Neuronal stem cell (in vitro differentiated cells): ENCODE data around the gene MTF1.

Experiments
- DNase-seq: peaks from one replicate; pipeline ENCODE4 v3.0.0-alpha.2; 2013; ENCODE audit warnings: low spot score
- H2AFZ ChIP-seq: one replicate; pipeline ENCODE4 v1.6.1; 2013; ENCODE audit warnings: mild to moderate bottlenecking, low read length, inconsistent platforms
- H2AK5ac ChIP-seq: 2 replicates; pipeline ENCODE4 v1.6.1; 2013; ENCODE audit warnings: low read depth, mild to moderate bottlenecking, inconsistent platforms, low read length, moderate library complexity, mixed read lengths
- H2BK120ac ChIP-seq: 2 replicates; pipeline ENCODE4 v1.6.1; 2013; ENCODE audit warnings: low read depth, mild to moderate bottlenecking, inconsistent platforms, low read length, moderate library complexity, mixed read lengths
- H2BK12ac ChIP-seq: one replicate; pipeline ENCODE4 v1.6.1; 2013; ENCODE audit warnings: low read length, inconsistent platforms
- H2BK15ac ChIP-seq: 2 replicates; pipeline ENCODE4 v1.6.1; 2013; ENCODE audit warnings: mild to moderate bottlenecking, low read length, inconsistent platforms, mixed read lengths
- H2BK5ac ChIP-seq: one replicate; pipeline ENCODE4 v1.6.1; 2013; ENCODE audit warnings: inconsistent platforms, mild to moderate bottlenecking, low read length, moderate library complexity
- H3K14ac ChIP-seq: one replicate; pipeline ENCODE4 v1.6.1; 2013; ENCODE audit warnings: low read length, inconsistent platforms
- H3K18ac ChIP-seq: 2 replicates; pipeline ENCODE4 v1.6.1; 2013; ENCODE audit warnings: low read length, inconsistent platforms
- H3K23ac ChIP-seq: 2 replicates; pipeline ENCODE4 v1.6.1; 2013; ENCODE audit warnings: low read depth, mild to moderate bottlenecking, mixed read lengths, low read length, inconsistent platforms; ENCODE audit not compliant: poor library complexity
- H3K27ac ChIP-seq: replicated peaks from 3 replicates; pipeline ENCODE4 v1.5.1; 2013; ENCODE audit warnings: low read length, inconsistent platforms
- H3K27me3 ChIP-seq, 3 experiments: 2 replicates each; pipeline ENCODE4 v1.6.1; 2013; ENCODE audit warnings: low read length in 3 of 3, mild to moderate bottlenecking in 2 of 3, inconsistent platforms in 1 of 3, low read depth in 1 of 3, mixed read lengths in 1 of 3, moderate library complexity in 1 of 3; ENCODE audit not compliant: control insufficient read depth in 3 of 3, insufficient read depth in 3 of 3
- H3K36me3 ChIP-seq, 2 donors: replicated peaks in 1 of 2; 2 replicates each; pipeline ENCODE4 v1.6.1; 2013; ENCODE audit warnings: low read length in 2 of 2; ENCODE audit not compliant: control insufficient read depth in 2 of 2, insufficient read depth in 2 of 2
- H3K4ac ChIP-seq: 2 replicates; pipeline ENCODE4 v1.6.1; 2013; ENCODE audit warnings: inconsistent platforms, mild to moderate bottlenecking, low read length, moderate library complexity
- H3K4me1 ChIP-seq, 2 donors: 1 replicate in 1 of 2; 2 replicates in 1 of 2; pipeline ENCODE4 v1.6.1; 2013; ENCODE audit warnings: low read length in 2 of 2, low read depth in 1 of 2; ENCODE audit not compliant: control insufficient read depth in 2 of 2, insufficient read depth in 1 of 2
- H3K4me2 ChIP-seq: one replicate; pipeline ENCODE4 v1.6.1; 2013; ENCODE audit warnings: mild to moderate bottlenecking, low read length, inconsistent platforms; ENCODE audit not compliant: insufficient read depth, poor library complexity, severe bottlenecking
- H3K4me3 ChIP-seq, 2 donors: 2 replicates each; pipeline ENCODE4 v1.5.1; 2013; ENCODE audit warnings: low read length in 2 of 2, mild to moderate bottlenecking in 2 of 2, inconsistent platforms in 1 of 2, moderate library complexity in 1 of 2
- H3K79me1 ChIP-seq: one replicate; pipeline ENCODE4 v1.6.1; 2013; ENCODE audit warnings: low read depth, mild to moderate bottlenecking, inconsistent platforms, low read length, moderate library complexity
- H3K9ac ChIP-seq: one replicate; pipeline ENCODE4 v1.6.1; 2013; ENCODE audit warnings: mild to moderate bottlenecking, low read depth, low read length, inconsistent platforms; ENCODE audit not compliant: poor library complexity
- H3K9me3 ChIP-seq, 2 donors: replicated peaks in 1 of 2; 2 replicates each; pipeline versions ENCODE3 to v1.6.1; 2013; ENCODE audit warnings: low read length in 2 of 2, mild to moderate bottlenecking in 2 of 2, inconsistent platforms in 1 of 2, low read depth in 1 of 2, mixed read lengths in 1 of 2, moderate library complexity in 1 of 2; ENCODE audit not compliant: control insufficient read depth in 2 of 2, insufficient read depth in 1 of 2
- H4K8ac ChIP-seq: one replicate; pipeline ENCODE4 v1.6.1; 2013; ENCODE audit warnings: low read depth, mild to moderate bottlenecking, inconsistent platforms, low read length, moderate library complexity
- H4K91ac ChIP-seq: one replicate; pipeline ENCODE4 v1.6.1; 2013; ENCODE audit warnings: low read length, low read depth, mild to moderate bottlenecking, inconsistent platforms; ENCODE audit not compliant: poor library complexity
- WGBS, 2 donors: extraction: QIAGEN DNeasy Blood & Tissue Kit; methylation state at CpG; one replicate each; pipeline ENCODE4 v1.1.7; 2013; ENCODE audit warnings: missing lambda C conversion rate in 2 of 2, mixed read lengths in 1 of 2; ENCODE audit not compliant: insufficient read length in 2 of 2, insufficient replicate concordance in 1 of 2; ENCODE audit errors: extremely low coverage in 2 of 2; 5-methylcytosine and 5-hydroxymethylcytosine counted together

MTF1 gene

DNA sequence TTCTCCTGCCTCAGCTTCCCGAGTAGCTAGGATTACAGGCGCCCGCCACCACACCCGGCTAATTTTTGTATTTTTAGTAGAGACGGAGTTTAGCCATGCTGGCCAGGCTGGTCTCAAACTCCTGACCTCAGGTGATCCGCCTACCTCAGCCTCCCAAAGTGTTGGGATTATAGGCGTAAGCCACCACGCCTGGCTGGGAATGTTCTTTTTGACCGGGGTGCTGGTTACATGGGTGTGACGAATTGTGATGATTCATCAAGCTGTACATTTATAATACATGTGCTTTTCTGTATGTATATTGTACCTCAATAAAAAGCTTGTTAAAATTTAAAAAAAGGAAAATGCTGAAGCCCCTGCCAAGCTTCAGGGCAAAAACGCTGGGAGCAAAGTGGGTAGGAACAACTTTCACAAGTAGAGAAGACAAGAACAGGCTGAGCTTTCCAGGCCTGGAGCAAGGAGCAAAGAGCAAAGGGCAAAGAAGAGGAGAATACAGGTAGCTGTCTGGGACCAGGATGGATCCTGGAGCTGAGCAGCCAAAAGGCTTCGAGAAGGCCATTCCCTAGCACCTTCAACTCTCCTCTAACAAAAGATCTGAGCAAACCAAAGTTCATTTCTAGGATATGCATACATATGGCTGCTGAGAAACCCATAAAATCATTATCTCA, 30.9 kb downstream of the MTF1 start:
- Histone ChIP-seq H2BK5ac (no peak overlapping the region), H4K91ac (no peak overlapping the region), H3K9me3 (no peaks in the 10 kb centered on the region), H3K27me3 (no peaks in the 10 kb centered on the region), H2BK12ac (no peak overlapping the region), H3K4me2 (no peak overlapping the region), H2BK120ac (no peak overlapping the region), H3K23ac (no peak overlapping the region), H2BK15ac (no peak overlapping the region), H3K36me3 (peaks cover 10 to 78% of the 10 kb centered on the region in 2 donors), H3K18ac (no peak overlapping the region), H3K27ac (no peak overlapping the region), H3K4ac (no peak overlapping the region), H2AFZ (no peak overlapping the region), H2AK5ac (no peak overlapping the region), H3K9ac (no peak overlapping the region), H3K79me1 (no peaks in the 10 kb centered on the region), H4K8ac (no peak overlapping the region), H3K4me3 (no peak overlapping the region), H3K14ac (no peak overlapping the region), H3K4me1 (no peaks in the 10 kb centered on the region)
- no peak for DNase-seq
- WGBS, 2 donors: no CpG with 5 or more reads among the region's 12 CpGs

- H3K4me3 ChIP-seq: no peak overlapping the region
- no peaks in the 10 kb centered on the region for H3K79me1 ChIP-seq
- H3K4me1 ChIP-seq: no peaks in the 10 kb centered on the region
- no peak overlapping the region for H2BK5ac ChIP-seq
- no peak for DNase-seq
- no peaks in the 10 kb centered on the region for H3K27me3 ChIP-seq
- no peak overlapping the region for H3K27ac ChIP-seq
- H4K8ac ChIP-seq: no peak overlapping the region
- no peaks in the 10 kb centered on the region for H3K9me3 ChIP-seq
- H3K4ac ChIP-seq: no peak overlapping the region
- H3K23ac ChIP-seq: no peak overlapping the region
- no CpG with 5 or more reads among the region's 2 CpGs for WGBS, 2 donors
- no peak overlapping the region for H2AFZ ChIP-seq
- H2AK5ac ChIP-seq: no peak overlapping the region
- peaks cover 18 to 79% of the 10 kb centered on the region in 2 donors for H3K36me3 ChIP-seq
- H4K91ac ChIP-seq: no peak overlapping the region
- H2BK15ac ChIP-seq: no peak overlapping the region
- H3K14ac ChIP-seq: no peak overlapping the region
- no peak overlapping the region for H2BK120ac ChIP-seq
- no peak overlapping the region for H3K18ac ChIP-seq
- H3K4me2 ChIP-seq: no peak overlapping the region
- H2BK12ac ChIP-seq: no peak overlapping the region
- H3K9ac ChIP-seq: no peak overlapping the region
These were observed 33.9 kb downstream of the MTF1 start for GRCh38 chr1:37825506-37825905.

DNA sequence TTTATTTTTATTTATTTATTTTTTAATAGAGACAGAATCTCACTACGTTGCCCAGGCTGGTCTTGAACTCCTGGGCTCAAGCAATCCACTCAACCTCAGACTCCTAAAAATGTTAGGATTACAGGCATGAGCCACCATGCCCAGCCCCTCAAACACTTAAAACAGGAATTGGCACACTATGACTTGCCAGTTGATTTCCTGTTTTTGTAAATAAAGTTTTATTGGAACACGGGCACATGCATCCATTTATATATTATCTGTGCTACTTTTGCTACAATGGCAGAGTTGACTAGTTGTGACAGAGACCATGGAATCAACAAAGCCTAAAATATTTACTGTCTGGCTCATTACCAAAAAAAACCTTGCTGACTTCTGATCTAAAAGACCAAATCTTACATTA, 35.4 kb downstream of the MTF1 start:
- Histone ChIP-seq H2AFZ (no peak overlapping the region), H3K4ac (no peak overlapping the region), H3K23ac (no peak overlapping the region), H4K91ac (no peak overlapping the region), H2AK5ac (no peak overlapping the region), H3K36me3 (peaks cover 18 to 81% of the 10 kb centered on the region in 2 donors), H2BK15ac (no peak overlapping the region), H2BK12ac (no peak overlapping the region), H3K9ac (no peak overlapping the region), H3K4me3 (no peak overlapping the region), H3K18ac (no peak overlapping the region), H3K9me3 (no peaks in the 10 kb centered on the region), H3K4me1 (no peaks in the 10 kb centered on the region), H3K27me3 (no peaks in the 10 kb centered on the region), H3K27ac (no peak overlapping the region), H2BK5ac (no peak overlapping the region), H3K14ac (no peak overlapping the region), H3K4me2 (no peak overlapping the region), H2BK120ac (no peak overlapping the region), H4K8ac (no peak overlapping the region), H3K79me1 (no peaks in the 10 kb centered on the region)
- WGBS, 2 donors: no CpG with 5 or more reads among the region's 2 CpGs
- DNase-seq: no peak

DNA sequence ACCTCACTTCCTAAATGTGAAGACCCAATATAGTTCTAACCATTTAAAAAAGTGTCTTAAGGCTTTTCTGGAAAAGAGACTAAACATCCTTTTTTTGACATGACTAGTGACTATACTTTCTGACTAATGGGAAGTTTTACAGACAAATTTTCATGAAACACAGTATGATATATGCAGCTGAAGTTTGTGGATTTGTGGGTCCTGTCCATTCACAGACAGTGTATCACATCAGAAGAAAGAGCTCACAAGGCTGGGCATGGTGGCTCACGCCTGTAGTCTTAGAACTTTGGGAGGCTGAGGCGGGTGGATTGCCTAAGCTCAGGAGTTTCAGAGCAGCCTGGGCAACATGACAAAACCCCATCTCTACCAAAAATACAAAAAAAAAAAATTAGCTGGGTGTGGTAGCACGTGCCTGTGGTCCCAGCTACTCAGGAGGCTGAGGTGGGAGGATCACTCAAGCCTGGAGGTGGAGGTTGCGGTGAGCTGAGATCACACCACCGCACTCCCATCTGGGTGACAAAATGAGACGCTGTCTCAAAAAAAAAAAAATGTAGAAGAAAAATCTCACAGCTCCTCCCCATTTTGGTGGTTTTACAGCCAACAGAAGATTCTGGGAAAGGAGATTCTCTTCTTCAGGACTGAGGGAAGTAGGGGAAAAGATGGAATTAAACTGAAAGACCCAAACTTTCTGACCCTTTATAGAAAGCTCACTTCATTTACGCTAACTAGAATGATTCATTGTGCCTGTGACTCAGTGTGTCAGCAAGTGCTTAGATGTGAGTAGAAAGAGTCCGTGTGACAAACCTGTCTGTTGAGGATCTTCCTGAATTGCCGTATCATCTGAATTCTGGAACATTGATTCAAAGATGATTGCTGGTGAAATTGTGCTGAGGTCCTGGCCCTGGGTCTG, 36.2 kb downstream of the MTF1 start:
- Histone ChIP-seq H3K79me1 (no peaks in the 10 kb centered on the region), H3K9me3 (no peaks in the 10 kb centered on the region), H3K36me3 (peaks cover 17 to 78% of the 10 kb centered on the region in 2 donors), H2BK120ac (no peak overlapping the region), H3K18ac (no peak overlapping the region), H3K9ac (no peak overlapping the region), H3K23ac (no peak overlapping the region), H4K8ac (no peak overlapping the region), H2BK15ac (no peak overlapping the region), H3K4me1 (no peaks in the 10 kb centered on the region), H2BK12ac (no peak overlapping the region), H3K4ac (no peak overlapping the region), H3K27me3 (no peaks in the 10 kb centered on the region), H3K4me3 (no peak overlapping the region), H2BK5ac (no peak overlapping the region), H3K14ac (no peak overlapping the region), H3K4me2 (no peak overlapping the region), H2AFZ (no peak overlapping the region), H2AK5ac (no peak overlapping the region), H3K27ac (no peak overlapping the region), H4K91ac (no peak overlapping the region)
- WGBS, 2 donors: no CpG with 5 or more reads among the region's 9 CpGs
- no peak for DNase-seq
